ENCODE data around the gene ACAD11.
"Not testable (repeated sequence)": the region's sequence is repeated elsewhere in the genome, so short reads cannot be mapped to it uniquely, and the experiment has no call there.

DNA sequence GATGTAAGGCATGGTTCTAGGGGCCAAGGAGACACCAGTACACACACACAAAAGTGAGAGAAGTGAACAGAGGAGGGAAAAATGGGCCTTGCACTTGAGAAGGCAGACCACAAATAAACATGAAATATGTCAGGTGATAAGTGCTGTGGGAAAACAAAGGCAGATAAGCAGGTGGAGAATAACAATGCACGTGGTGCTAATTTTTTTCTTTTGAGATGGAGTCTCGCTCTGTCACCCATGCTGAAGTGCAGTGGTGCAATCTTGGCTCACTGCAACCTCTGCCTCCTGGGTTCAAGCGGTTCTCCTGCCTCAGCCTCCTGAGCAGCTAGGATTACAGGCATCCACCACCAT is 103.6 kb downstream of the ACAD11 start:
- TF ChIP-seq SP1 (IDR thresholded peaks at IDR 0.05; ENCODE audit: low read depth); CTCF (IDR thresholded peaks at IDR 0.05 in 2 of 3, conservative IDR thresholded peaks at IDR 0.05 in 1 of 3; ENCODE audit: borderline replicate concordance in 1 of 3, insufficient read depth in 1 of 3, low read depth in 2 of 3, low read length in 2 of 3); POLR2AphosphoS5 (IDR thresholded peaks at IDR 0.05; ENCODE audit: low read depth, low read length): not testable (repeated sequence)
- TF ChIP-seq, protein P1, sequence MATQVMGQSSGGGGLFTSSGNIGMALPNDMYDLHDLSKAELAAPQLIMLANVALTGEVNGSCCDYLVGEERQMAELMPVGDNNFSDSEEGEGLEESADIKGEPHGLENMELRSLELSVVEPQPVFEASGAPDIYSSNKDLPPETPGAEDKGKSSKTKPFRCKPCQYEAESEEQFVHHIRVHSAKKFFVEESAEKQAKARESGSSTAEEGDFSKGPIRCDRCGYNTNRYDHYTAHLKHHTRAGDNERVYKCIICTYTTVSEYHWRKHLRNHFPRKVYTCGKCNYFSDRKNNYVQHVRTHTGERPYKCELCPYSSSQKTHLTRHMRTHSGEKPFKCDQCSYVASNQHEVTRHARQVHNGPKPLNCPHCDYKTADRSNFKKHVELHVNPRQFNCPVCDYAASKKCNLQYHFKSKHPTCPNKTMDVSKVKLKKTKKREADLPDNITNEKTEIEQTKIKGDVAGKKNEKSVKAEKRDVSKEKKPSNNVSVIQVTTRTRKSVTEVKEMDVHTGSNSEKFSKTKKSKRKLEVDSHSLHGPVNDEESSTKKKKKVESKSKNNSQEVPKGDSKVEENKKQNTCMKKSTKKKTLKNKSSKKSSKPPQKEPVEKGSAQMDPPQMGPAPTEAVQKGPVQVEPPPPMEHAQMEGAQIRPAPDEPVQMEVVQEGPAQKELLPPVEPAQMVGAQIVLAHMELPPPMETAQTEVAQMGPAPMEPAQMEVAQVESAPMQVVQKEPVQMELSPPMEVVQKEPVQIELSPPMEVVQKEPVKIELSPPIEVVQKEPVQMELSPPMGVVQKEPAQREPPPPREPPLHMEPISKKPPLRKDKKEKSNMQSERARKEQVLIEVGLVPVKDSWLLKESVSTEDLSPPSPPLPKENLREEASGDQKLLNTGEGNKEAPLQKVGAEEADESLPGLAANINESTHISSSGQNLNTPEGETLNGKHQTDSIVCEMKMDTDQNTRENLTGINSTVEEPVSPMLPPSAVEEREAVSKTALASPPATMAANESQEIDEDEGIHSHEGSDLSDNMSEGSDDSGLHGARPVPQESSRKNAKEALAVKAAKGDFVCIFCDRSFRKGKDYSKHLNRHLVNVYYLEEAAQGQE (IDR thresholded peaks at IDR 0.05; ENCODE audit: low read depth), result not testable (repeated sequence)

Measured in HCT116 (cell line).